Adrenal gland (tissue), 12 donors: ENCODE measurements around the gene EEF1G. TPM values are rescaled to one million over a fixed set of nuclear protein-coding genes. Genes with fewer than 3 reads are reported as not detected.

Experiments
- DNase-seq, 7 donors: peaks; one replicate each; pipeline ENCODE4 v3.0.0-alpha.2; 2019 to 2020
- H3K27ac ChIP-seq, 5 donors: fragments of 200-600 bp; sonication (generic) in 4 of 5; 1 replicate in 3 of 5; 2 replicates in 2 of 5; pipeline versions ENCODE4 v1.5.1 to v1.8.0; 2016 to 2020; ENCODE audit warnings: mild to moderate bottlenecking in 1 of 5
- H3K27me3 ChIP-seq: fragments of 200-600 bp; 2 replicates; pipeline ENCODE4 v1.8.0; 2021
- H3K36me3 ChIP-seq, 2 donors: fragments of 200-600 bp; replicated peaks in 1 of 2; 1 replicate in 1 of 2; 2 replicates in 1 of 2; pipeline versions ENCODE4 v1.5.1 to v1.8.0; 2018 to 2022
- H3K4me1 ChIP-seq, 2 donors: fragments of 200-600 bp; replicated peaks in 1 of 2; 1 replicate in 1 of 2; 2 replicates in 1 of 2; pipeline versions ENCODE4 v1.5.1 to v1.8.0; 2018 to 2021
- H3K4me3 ChIP-seq, 4 donors: fragments of 200-600 bp; sonication (generic) in 3 of 4; one replicate each; pipeline ENCODE4 v1.5.1; 2016 to 2018
- H3K9me3 ChIP-seq, 3 donors: fragments of 200-600 bp; sonication (generic) in 1 of 3; replicated peaks in 1 of 3; 1 replicate in 2 of 3; 2 replicates in 1 of 3; pipeline versions ENCODE4 v1.5.1 to v1.8.0; 2016 to 2021
- POLR2A ChIP-seq, 2 donors: fragments of 450-650 bp; IDR thresholded peaks; one replicate each; pipeline ENCODE4 v1.6.1; 2017; ENCODE audit warnings: antibody characterized with exemption in 2 of 2, mild to moderate bottlenecking in 2 of 2, moderate library complexity in 1 of 2
- WGBS, 4 donors: extraction: QIAGEN DNeasy Blood & Tissue Kit in 2 of 4; methylation state at CpG; one replicate each; pipeline versions ENCODE4 v1.1.5 to v1.1.7; 2013 to 2017; 5-methylcytosine and 5-hydroxymethylcytosine counted together
- intact Hi-C, 2 donors: fragments of 100-400 bp; cut with DNase I; formaldehyde crosslinking; loops; one replicate each; pipeline versions ENCODE4 v1.14.1 to v1.15.0; 2022 to 2023
- polyA plus RNA-seq, 3 donors: library from polyadenylated mRNA; stranded (reverse); fragments of 200-250 nt in 2 of 3; fragments of 350-450 nt in 1 of 3; fragmentation: Illumina TruSeq in 1 of 3; extraction: RNeasy Lipid Tissue Mini Kit (QIAGEN cat#74804) in 1 of 3; gene quantifications; one replicate each; pipeline ENCODE4 v1.2.3, GENCODE V29; 2013 to 2014
- total RNA-seq, 9 donors: library from RNA; depleted of rRNA in 4 of 9; stranded (reverse); fragments of >200 nt in 4 of 9; fragments of 120-200 nt in 1 of 9; fragmentation: NEBNext Ultra II Directional in 1 of 9; extraction: Animal tissue kit (Norgen Biotek cat#: 25700) in 1 of 9; gene quantifications; one replicate each; pipeline versions ENCODE4 v1.1.0 to v1.2.4, GENCODE V29; 2013 to 2023
- TF ChIP-seq, protein P1 (sequence below), 6 experiments: fragments of 450-650 bp in 4 of 6; fragments of 200-600 bp in 2 of 6; sonication (generic) in 1 of 6; IDR thresholded peaks; 1 replicate in 5 of 6; 2 replicates in 1 of 6; pipeline versions ENCODE4 v1.5.1 to v1.8.0; 2016 to 2021; ENCODE audit warnings: antibody characterized with exemption in 6 of 6, mild to moderate bottlenecking in 2 of 6, moderate library complexity in 1 of 6
- donor health status: healthy with polysubstance abuse.
- donor health status: Bipolar disorder and iron deficiency.
- donor health status: DM: yes; HTN: yes; CAD: no.
- donor health status: DM: no; HTN: no; CAD: no.
- donor health status: DM: no; HTN: no; CAD: no.
- donor health status: DM: yes; HTN: yes; CAD: no.

Gene EEF1G
- total and polyA plus RNA-seq, 12 donors = 646 to 1,585 (median 1,183) TPM

DNA sequence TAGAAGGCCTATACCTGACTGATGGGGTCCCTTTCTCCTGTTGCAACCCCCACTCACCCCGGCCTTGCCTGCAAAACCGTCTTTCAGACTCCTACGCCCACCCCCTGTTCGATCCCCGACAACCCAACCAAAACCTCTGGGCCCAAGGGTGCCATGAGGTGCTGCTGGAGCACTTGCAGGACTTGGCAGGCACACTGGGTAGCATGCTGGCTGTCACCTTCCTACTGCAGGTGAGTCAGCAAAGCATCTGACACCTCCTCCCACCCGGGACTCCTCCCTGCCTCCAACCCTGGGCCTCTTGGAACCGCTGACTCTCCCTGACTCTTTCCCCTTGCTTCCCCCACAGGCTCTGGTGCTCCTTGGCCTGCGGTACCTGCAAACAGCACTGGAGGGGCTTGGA is 40.6 kb upstream of the EEF1G start:
- H3K4me1 ChIP-seq = peaks cover 9 to 19% of the 10 kb centered on the region in 2 donors
- intact Hi-C loops = no loop called here
- H3K36me3 ChIP-seq = peaks cover 0 to 29% of the 10 kb centered on the region in 2 donors
- DNase-seq = no peak
- WGBS, 4 donors = 78 to 87% (median 80%) methylated on average over 8 of the region's 8 CpGs
- H3K27ac ChIP-seq = peak overlapping the region in 1 of 5 donors; percentile 93
- no peaks in the 10 kb centered on the region for H3K9me3 ChIP-seq
- H3K27me3 ChIP-seq = no peaks in the 10 kb centered on the region
- H3K4me3 ChIP-seq = no peak overlapping the region
- TF ChIP-seq, protein P1, sequence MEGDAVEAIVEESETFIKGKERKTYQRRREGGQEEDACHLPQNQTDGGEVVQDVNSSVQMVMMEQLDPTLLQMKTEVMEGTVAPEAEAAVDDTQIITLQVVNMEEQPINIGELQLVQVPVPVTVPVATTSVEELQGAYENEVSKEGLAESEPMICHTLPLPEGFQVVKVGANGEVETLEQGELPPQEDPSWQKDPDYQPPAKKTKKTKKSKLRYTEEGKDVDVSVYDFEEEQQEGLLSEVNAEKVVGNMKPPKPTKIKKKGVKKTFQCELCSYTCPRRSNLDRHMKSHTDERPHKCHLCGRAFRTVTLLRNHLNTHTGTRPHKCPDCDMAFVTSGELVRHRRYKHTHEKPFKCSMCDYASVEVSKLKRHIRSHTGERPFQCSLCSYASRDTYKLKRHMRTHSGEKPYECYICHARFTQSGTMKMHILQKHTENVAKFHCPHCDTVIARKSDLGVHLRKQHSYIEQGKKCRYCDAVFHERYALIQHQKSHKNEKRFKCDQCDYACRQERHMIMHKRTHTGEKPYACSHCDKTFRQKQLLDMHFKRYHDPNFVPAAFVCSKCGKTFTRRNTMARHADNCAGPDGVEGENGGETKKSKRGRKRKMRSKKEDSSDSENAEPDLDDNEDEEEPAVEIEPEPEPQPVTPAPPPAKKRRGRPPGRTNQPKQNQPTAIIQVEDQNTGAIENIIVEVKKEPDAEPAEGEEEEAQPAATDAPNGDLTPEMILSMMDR (IDR thresholded peaks at IDR 0.05) = no peak
- no peak for TF ChIP-seq POLR2A (IDR thresholded peaks at IDR 0.05)

DNA sequence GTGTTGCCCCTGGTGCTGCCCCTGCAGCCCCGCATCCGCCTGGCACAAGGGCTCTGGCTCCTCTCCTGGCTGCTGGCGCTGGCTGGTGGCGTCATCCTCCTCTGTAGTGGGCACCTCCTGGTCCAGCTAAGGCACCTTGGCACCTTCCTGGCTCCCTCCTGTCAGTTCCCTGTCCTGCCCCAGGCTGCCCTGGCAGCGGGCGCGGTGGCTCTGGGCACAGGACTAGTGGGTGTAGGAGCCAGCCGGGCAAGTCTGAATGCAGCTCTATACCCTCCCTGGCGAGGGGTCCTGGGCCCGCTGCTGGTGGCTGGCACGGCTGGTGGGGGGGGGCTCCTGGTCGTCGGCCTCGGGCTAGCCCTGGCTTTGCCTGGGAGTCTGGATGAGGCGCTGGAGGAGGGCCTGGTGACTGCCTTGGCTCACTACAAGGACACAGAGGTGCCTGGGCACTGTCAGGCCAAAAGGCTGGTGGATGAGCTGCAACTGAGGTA is 39.6 kb upstream of the EEF1G start:
- TF ChIP-seq POLR2A (IDR thresholded peaks at IDR 0.05) = no peak
- TF ChIP-seq, protein P1 (IDR thresholded peaks at IDR 0.05) = no peak
- Histone ChIP-seq H3K27ac (peak overlapping the region in 4 of 5 donors; percentile 76 to 95 (median 89)), H3K27me3 (no peaks in the 10 kb centered on the region), H3K4me3 (peak overlapping the region in 1 of 4 donors; percentile 67), H3K36me3 (peaks cover 0 to 35% of the 10 kb centered on the region in 2 donors), H3K9me3 (no peaks in the 10 kb centered on the region), H3K4me1 (peaks cover 9 to 19% of the 10 kb centered on the region in 2 donors)
- peak in 4 of 7 donors; percentile 28 to 56 (median 46) for DNase-seq
- intact Hi-C loops = no loop called here
- WGBS, 4 donors = 34 to 47% (median 40%) methylated on average over 9 to 15 of the region's 15 CpGs; no CpG with 5 or more reads in 1 of the 4 donors

DNA sequence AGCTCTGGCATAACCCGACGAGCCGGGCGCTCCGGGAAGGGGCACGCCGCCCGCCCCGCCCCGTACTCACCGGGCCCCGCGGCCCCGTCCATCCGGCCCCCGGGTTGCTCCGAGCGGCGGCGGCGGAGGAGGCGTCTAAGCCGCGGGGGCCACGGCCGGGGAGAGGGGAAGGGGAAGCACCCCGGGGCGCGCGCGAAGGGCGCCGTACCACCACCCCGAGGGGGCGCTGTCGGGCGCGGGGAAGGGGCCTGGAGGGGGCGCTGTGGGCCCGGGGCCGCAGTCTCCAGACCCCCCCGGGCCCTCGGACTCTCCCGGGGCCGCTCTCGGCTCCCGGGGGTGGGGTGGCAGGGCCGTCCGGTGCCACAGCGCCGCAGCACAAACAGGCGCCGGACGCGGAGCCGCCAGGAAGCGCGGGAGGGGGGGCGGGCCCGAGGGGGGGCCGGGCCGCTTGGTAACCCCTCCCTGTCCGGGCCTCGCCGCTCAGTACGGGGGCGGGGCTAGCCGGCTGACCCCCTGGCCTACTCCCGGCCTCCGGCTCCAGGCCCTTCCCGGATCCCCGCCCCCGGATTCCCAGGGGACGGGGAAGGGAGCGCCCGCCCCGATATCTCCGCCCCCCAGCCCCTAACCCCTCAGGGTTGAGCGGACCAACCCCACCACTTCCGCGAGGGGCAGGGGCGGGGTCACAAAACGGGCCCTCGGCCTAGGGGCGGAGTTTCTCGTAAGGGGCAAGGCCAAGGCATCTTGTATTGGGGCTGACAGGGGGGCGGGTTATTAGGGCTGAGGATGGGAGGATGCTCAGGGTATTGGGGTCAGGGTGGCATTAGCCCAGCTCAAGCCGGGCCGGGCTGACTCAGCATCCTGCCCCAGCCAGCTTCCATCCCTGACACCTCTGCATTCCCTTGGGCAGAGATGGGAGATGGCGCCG is 38.9 kb upstream of the EEF1G start, which contains the start of the genes EML3 and ROM1:
Gene EML3, minus strand, starts transcription at position 410 of the 925 bp plus-strand sequence. Its CDS starts 318 bp downstream, at position 92.
Gene ROM1, plus strand, starts transcription at position 892 of the 925 bp plus-strand sequence. Its CDS starts 25 bp downstream, at position 917.
- peak; percentile 84 to 95 (median 92) for DNase-seq
- Histone ChIP-seq H3K36me3 (peaks cover 0 to 42% of the 10 kb centered on the region in 2 donors), H3K9me3 (no peaks in the 10 kb centered on the region), H3K27me3 (no peaks in the 10 kb centered on the region), H3K27ac (peak within 1 kb of the TSS; percentile 50 to 95 (median 85)), H3K4me3 (peak within 1 kb of the TSS in 3 of 4 donors; percentile 35 to 67 (median 65)), H3K4me1 (peaks cover 9 to 19% of the 10 kb centered on the region in 2 donors)
- intact Hi-C loops = no loop called here
- WGBS, 4 donors = 0 to 3% (median 2%) methylated on average over 2 to 88 of the region's 91 CpGs
- peak in 1 of 2 donors; percentile 21 for TF ChIP-seq POLR2A (IDR thresholded peaks at IDR 0.05)
- TF ChIP-seq, protein P1 (IDR thresholded peaks at IDR 0.05) = peak; percentile 25 to 91 (median 66)
